HG03097 (cell line): Measurements from ENCODE around the gene SMG7.
"Not testable (repeated sequence)": the region's sequence is repeated elsewhere in the genome, so short reads cannot be mapped to it uniquely, and the experiment has no call there.

Source experiments
- ATAC-seq: cut with Tn5 transposase; IDR thresholded peaks from one replicate; pipeline ENCODE4 v1.9.1; 2021; ENCODE audit not compliant: unreplicated experiment, low FRiP score

Gene SMG7

GRCh38 chr1:183472488-183473216 is at the start of gene SMG7:
Gene SMG7 (plus strand): TSS chr1:183472499. CDS start chr1:183472621, 122 bp downstream.
- peak; percentile 9 for ATAC-seq

GRCh38 chr1:183423541-183423940 is 48.8 kb upstream of the SMG7 start:
- no peak for ATAC-seq

GRCh38 chr1:183424691-183425090 is 47.6 kb upstream of the SMG7 start:
- ATAC-seq = no peak

- ATAC-seq = not testable (repeated sequence)
These were observed 44.7 kb upstream of the SMG7 start for GRCh38 chr1:183427591-183427990.

- ATAC-seq = no peak
These were observed 40.3 kb upstream of the SMG7 start for GRCh38 chr1:183431840-183432547.

GRCh38 chr1:183432548-183432875 is 39.8 kb upstream of the SMG7 start:
- ATAC-seq = no peak

- no peak for ATAC-seq
These were observed 38.6 kb upstream of the SMG7 start for GRCh38 chr1:183433703-183434102.

- no peak for ATAC-seq
These were observed 36.8 kb upstream of the SMG7 start for GRCh38 chr1:183435497-183435896.

- no peak for ATAC-seq
These were observed 34.2 kb upstream of the SMG7 start for GRCh38 chr1:183438060-183438459.

GRCh38 chr1:183443011-183443410 is 29.3 kb upstream of the SMG7 start:
- ATAC-seq = no peak

GRCh38 chr1:183443466-183443865 is 28.8 kb upstream of the SMG7 start:
- no peak for ATAC-seq

GRCh38 chr1:183444243-183444642 is 28.1 kb upstream of the SMG7 start:
- ATAC-seq = no peak

GRCh38 chr1:183449223-183449770 is 23.0 kb upstream of the SMG7 start:
- ATAC-seq = no peak

- no peak for ATAC-seq
These were observed 22.2 kb upstream of the SMG7 start for GRCh38 chr1:183450093-183450492.

- no peak for ATAC-seq
These were observed 17.9 kb upstream of the SMG7 start for GRCh38 chr1:183454377-183454776.

GRCh38 chr1:183456826-183457225 is 15.5 kb upstream of the SMG7 start:
- no peak for ATAC-seq

- ATAC-seq = no peak
These were observed 14.8 kb upstream of the SMG7 start for GRCh38 chr1:183457449-183457848.

GRCh38 chr1:183460596-183460995 is 11.7 kb upstream of the SMG7 start:
- no peak for ATAC-seq

GRCh38 chr1:183461350-183461749 is 10.9 kb upstream of the SMG7 start:
- ATAC-seq = no peak

- ATAC-seq = no peak
These were observed 8.7 kb upstream of the SMG7 start for GRCh38 chr1:183463566-183463965.

- ATAC-seq = no peak
These were observed 5.5 kb upstream of the SMG7 start for GRCh38 chr1:183466781-183467180.

GRCh38 chr1:183467687-183468086 is 4.6 kb upstream of the SMG7 start:
- ATAC-seq = no peak
